ENCODE results near the gene IQCH. TPM values are rescaled to one million over a fixed set of nuclear protein-coding genes. Genes with fewer than 3 reads are reported as not detected.

IQCH gene
- total RNA-seq, 2 donors from 2014 or later, result 0.53 to 1.1 TPM

Other genes starting within 250 kb of the IQCH start
- gene SMAD3, start 189.2 kb upstream of the IQCH start, total RNA-seq, result 10 to 100 TPM; 24.0 to 37.5 TPM
- gene AAGAB, start 125 bp upstream of the IQCH start, total RNA-seq, result 10 to 100 TPM; 18.0 to 26.9 TPM